Measurements from ENCODE around the gene RASGEF1B.
"Not testable (repeated sequence)": the region's sequence is repeated elsewhere in the genome, so short reads cannot be mapped to it uniquely, and the experiment has no call there.

Gene RASGEF1B

GRCh38 chr4:81406481-81406880 is 65.2 kb downstream of the RASGEF1B start:
- not testable (repeated sequence) for H3K27ac ChIP-seq; DNase-seq (ENCODE audit: low read depth, low spot score)

GRCh38 chr4:81405900-81406401 is 65.8 kb downstream of the RASGEF1B start:
- H3K27ac ChIP-seq = no peak overlapping the region
- no peak for DNase-seq (ENCODE audit: low read depth, low spot score)

DNA sequence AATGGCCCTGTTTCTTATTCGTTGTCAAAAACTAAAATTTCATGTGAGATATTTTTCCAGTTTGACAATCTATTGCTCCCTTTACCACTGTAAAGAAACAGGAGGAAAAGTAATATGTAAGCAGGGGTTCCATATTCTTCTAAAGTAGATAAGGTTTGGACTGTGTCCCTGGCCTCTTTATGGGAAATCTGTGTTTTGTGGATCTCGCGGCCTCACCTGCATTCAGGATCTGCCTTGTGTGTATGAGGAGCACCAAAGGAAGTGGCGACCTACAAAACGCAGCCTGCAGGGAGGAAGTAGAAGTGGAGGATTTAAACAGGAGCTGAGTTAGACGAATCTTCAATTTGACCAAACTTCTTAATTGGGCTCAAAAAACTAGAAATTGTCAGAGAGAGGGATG is 67.0 kb downstream of the RASGEF1B start:
- H3K27ac ChIP-seq = no peak overlapping the region
- DNase-seq (ENCODE audit: low read depth, low spot score) = no peak

- no peak for DNase-seq (ENCODE audit: low read depth, low spot score)
- no peak overlapping the region for H3K27ac ChIP-seq
Measured at GRCh38 chr4:81404294-81404693, 67.4 kb downstream of the RASGEF1B start.

DNA sequence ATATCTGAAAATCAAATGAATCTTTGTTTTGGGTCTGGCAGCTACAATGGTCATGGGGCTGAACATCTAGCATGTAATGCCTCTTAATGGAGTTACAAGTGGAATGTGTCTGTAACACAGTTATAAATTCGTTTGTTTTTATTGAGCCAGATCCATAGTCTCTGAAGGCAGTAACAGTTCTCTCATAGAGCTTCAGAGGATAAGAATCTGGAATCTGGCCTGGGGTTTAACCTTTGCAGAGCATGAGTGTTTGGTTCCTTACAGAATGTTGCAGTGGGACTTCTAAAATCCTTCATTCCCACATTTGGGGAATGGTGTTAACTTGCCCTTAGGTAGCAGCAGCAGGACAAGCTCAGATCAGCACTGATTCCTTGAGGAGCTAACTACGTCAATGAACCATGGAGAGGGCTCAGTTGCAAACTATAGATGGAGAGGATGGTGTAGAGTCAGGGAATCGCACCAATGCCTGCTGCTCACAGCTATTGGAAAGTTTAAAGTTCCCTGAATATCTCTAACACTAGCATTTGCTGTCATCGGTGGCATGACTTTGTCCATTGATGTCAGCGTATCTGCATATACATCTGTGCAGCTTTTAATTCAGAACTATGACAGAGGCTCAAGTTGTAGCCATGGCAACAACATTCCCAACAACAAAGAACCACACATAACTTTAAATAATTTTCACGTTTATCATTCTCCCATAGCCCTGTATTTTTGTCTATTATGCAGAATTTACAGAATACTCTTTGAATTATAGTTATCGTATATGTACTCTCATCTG is 72.2 kb downstream of the RASGEF1B start:
- H3K27ac ChIP-seq = no peak overlapping the region
- no peak for DNase-seq (ENCODE audit: low read depth, low spot score)

- no peak for DNase-seq (ENCODE audit: low read depth, low spot score)
- H3K27ac ChIP-seq = no peak overlapping the region
Measured at GRCh38 chr4:81398379-81398778, 73.3 kb downstream of the RASGEF1B start.

GRCh38 chr4:81397635-81398034 is 74.1 kb downstream of the RASGEF1B start:
- H3K27ac ChIP-seq = no peak overlapping the region
- no peak for DNase-seq (ENCODE audit: low read depth, low spot score)

GRCh38 chr4:81395239-81395638 is 76.5 kb downstream of the RASGEF1B start:
- DNase-seq (ENCODE audit: low read depth, low spot score) = no peak
- H3K27ac ChIP-seq = no peak overlapping the region

GRCh38 chr4:81392164-81392563 is 79.5 kb downstream of the RASGEF1B start:
- no peak overlapping the region for H3K27ac ChIP-seq
- no peak for DNase-seq (ENCODE audit: low read depth, low spot score)

GRCh38 chr4:81389720-81390119 is 82.0 kb downstream of the RASGEF1B start:
- DNase-seq (ENCODE audit: low read depth, low spot score) = no peak
- no peak overlapping the region for H3K27ac ChIP-seq

- no peak for DNase-seq (ENCODE audit: low read depth, low spot score)
- no peak overlapping the region for H3K27ac ChIP-seq
Measured at GRCh38 chr4:81380437-81380836, 91.3 kb downstream of the RASGEF1B start.

- no peak overlapping the region for H3K27ac ChIP-seq
- no peak for DNase-seq (ENCODE audit: low read depth, low spot score)
Measured at GRCh38 chr4:81378386-81378785, 93.3 kb downstream of the RASGEF1B start.

DNA sequence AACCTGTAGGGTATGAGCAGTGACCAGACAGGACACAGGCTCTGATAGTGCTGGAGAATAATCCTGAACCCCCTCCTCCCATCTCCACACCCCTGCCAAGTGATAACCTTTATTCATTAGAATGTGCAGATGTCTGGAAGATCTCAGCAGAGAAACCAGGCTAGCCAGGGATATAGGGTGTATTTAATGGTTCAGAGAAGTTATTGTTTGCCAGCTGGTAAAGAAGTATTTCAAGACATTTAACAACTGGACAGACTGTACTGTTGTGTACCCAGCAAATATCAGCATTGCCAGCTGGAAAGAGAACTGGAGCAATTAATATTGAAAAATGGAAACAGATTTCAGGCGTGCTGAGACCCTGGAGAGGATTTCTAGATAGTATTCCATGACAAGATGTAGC is 94.5 kb downstream of the RASGEF1B start:
- no peak overlapping the region for H3K27ac ChIP-seq
- DNase-seq (ENCODE audit: low read depth, low spot score) = no peak

DNA sequence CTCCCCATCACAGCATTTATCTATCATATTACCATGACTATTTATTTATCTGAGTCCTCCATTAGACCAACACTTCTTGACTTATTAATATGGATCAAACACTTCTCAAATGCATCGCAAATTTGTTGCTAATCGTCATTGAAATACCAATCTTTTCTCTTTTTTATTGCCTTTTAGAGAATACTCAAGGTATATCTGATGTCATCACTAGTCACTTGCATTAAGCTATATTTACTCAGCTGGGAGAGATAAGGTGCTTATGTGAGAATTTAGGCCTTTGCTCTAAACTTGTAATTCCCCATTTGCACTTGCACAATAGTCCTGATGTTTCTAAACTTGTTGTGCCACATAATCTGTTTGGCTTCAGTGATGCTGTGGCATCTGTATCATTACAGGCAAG is 95.0 kb downstream of the RASGEF1B start:
- DNase-seq (ENCODE audit: low read depth, low spot score) = no peak

More for the DNA sequence above, 95.0 kb downstream of the RASGEF1B start:
- H3K27ac ChIP-seq = no peak overlapping the region

Data from epithelial cell of prostate (primary cell).